HFF-Myc (cell line): ENCODE data around the gene TRAPPC1.
A peak's percentile ranks its signal among the peaks of the same experiment; 100 is the strongest.

ENCODE experiments used
- DNase-seq: peaks from one replicate; pipeline ENCODE4 v3.0.0-alpha.2; 2011; ENCODE audit warnings: low read depth; ENCODE audit errors: extremely low read depth
- H3K4me3 ChIP-seq: replicated peaks from 2 replicates; pipeline ENCODE4 v1.5.1; 2011; ENCODE audit warnings: low read depth, mild to moderate bottlenecking, control low read depth, low read length
- TF ChIP-seq, protein P1 (sequence below): IDR thresholded peaks from 2 replicates; pipeline ENCODE4 v1.5.1; 2012; ENCODE audit warnings: mild to moderate bottlenecking, low read depth, low read length, control low read depth; ENCODE audit errors: missing control alignments

Gene TRAPPC1

DNA sequence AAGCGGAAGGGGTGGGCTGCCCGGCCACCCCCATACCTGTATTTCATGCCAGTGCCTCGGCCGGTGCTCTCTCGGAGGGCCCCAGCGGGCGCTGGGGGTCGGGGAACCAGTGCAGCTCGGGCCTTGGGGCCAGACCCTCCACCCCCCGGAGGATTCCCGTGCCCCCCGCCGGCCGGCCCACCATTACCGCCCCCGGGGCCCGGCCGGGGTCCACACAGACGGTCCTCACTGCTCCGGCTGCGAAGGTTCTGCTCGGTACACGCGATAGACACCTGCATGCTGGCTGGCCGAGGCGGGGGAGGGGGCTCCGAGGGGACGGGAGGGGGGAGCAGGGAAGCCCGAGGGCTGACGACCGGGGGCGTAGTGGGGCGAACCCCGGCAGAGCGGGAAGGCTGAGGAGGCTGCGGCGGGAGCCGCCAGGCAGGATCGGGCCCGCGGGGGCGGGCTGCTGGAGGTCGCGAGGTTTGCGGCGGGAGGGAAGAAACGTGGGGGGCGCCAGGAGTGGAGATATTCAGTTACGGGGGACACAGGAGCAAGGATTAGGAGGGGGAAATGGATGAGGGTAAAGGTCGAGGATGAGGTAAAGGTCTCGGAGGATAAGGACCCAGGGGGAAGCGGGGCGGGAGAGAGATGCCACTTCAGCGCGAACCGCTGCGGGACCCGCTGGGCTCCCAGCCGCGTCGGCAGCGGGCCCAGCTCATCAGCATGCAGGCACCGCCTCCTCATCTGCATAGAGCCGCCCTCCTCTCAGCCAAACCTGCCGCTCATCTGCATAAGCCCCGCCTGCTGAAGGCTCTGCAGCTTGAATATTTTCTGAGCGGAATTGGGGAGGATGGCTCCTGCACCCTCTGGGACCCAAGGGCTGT, 2.4 kb downstream of the TRAPPC1 start, which contains the start of gene KCNAB3:
Gene KCNAB3, minus strand, starts transcription at position 699 of the 866 bp plus-strand sequence. Its CDS starts 421 bp downstream, at position 278.
- H3K4me3 ChIP-seq = peak within 1 kb of the TSS; percentile 50
- peak; percentile 39 for DNase-seq
- TF ChIP-seq, protein P1, sequence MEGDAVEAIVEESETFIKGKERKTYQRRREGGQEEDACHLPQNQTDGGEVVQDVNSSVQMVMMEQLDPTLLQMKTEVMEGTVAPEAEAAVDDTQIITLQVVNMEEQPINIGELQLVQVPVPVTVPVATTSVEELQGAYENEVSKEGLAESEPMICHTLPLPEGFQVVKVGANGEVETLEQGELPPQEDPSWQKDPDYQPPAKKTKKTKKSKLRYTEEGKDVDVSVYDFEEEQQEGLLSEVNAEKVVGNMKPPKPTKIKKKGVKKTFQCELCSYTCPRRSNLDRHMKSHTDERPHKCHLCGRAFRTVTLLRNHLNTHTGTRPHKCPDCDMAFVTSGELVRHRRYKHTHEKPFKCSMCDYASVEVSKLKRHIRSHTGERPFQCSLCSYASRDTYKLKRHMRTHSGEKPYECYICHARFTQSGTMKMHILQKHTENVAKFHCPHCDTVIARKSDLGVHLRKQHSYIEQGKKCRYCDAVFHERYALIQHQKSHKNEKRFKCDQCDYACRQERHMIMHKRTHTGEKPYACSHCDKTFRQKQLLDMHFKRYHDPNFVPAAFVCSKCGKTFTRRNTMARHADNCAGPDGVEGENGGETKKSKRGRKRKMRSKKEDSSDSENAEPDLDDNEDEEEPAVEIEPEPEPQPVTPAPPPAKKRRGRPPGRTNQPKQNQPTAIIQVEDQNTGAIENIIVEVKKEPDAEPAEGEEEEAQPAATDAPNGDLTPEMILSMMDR = no peak

DNA sequence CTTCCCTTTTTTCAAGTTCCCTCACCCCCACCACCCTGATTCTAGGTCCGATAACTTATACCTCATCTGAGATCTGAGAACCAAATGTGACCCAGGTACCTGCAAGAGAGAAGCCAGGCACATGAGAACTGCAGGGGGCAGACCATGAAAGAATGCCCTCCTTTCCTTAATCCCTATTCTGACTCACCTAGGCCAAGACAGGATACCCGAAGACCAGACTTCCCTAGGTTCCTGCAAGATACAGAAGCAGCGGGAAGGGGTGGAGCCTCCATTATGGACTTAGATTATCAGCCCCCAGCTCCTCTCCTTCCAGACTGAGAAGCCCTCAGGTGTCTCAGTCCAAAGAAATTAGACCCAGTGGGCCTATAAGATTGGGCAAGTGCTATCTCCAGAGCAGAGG, 4.2 kb downstream of the TRAPPC1 start:
- H3K4me3 ChIP-seq = no peak overlapping the region
- TF ChIP-seq, protein P1 = no peak
- no peak for DNase-seq

DNA sequence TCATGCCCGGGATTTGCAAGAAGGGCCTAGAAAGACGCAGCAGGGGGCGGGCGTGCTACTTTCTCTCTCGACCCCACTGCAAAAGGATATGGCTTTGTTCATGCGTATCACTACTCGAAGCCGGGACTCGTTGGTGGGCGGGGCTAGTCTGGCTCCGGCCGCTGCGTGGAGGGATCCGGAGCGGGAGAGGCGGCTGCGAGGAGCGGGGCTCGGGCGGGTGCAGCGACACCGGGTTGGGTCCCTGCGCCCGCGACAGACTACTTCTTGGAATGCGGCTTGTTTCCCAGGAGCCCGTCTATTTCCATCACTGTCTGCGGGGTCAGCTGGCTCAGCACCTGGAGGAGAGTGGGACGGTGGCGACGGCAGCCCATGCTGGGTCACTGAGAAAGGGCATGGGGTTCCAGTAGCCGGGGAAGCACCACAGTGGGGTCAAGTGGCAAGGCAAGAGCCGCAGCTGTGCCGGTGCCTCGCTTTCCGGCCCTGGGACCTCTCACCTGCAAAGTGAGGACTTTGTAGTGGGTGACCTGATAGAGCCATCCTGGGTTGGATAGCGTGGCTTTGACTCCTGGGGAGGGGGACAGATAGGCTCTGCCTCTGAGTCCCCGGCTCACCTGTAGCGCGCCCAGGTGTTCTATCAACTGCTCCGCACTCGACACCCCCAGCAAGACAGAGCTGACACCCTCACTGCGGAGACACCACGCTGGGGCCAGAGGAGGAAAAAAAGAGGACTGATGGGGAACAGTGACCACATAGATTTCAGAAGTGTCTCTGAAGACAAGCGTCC, 8.7 kb downstream of the TRAPPC1 start:
- peak; percentile 22 for DNase-seq

DNA sequence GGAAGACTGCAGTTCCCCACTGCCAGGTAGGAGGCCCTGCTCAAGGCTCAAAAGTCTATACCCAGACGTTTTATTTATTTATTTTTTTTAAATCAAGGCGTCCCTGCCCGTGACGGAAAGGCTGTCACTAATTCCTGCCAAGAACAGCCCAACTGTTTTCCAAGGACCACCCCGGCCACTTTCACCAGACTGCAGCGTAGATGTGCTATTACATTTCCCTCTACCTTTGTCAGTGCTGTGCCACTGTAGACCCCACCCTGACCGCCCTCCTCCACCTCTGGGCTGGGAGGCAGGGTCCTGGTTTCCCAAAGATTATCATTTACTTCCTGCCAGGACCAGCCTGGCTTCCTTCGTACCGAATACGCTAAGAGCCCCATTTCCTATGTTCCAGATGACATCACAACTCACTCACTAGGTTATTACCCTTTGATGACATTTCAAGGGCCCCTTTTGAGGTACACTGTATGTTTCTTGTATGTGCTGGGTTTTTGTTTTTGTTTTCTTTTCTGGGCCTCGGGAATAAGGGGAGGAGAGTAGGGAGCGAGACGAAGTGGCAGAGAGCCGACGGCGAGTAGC, 9.4 kb downstream of the TRAPPC1 start:
- TF ChIP-seq, protein P1 = no peak
- 0 out of 2 replicates have a peak overlapping the region, but pooled peaks have one; percentile 20 for H3K4me3 ChIP-seq
- no peak for DNase-seq

More for the DNA sequence above, 8.7 kb downstream of the TRAPPC1 start:
- TF ChIP-seq, protein P1 = no peak
- peak overlapping the region; percentile 20; the same call in 1 of the 2 replicates for H3K4me3 ChIP-seq

DNA sequence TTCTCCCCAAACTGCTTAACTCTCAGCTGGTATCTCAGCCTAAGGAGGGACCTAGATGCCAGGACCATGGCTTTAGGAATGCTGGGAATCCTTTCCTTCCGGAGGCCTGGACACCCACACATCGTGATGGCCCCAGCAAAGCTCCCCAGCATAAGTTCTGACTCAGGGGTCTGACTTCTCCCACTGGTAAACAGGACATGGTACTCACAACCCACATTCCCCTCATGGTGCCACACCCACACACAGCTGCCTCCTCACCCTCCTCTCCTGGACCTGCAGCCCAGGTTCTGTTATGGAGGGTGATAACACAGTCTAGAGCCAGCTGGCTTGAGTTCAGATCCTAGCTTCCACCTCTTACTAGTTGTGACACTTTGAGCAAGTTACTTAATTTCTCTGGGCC, 14.9 kb downstream of the TRAPPC1 start:
- H3K4me3 ChIP-seq = peak overlapping the region; percentile 38
- DNase-seq = peak; percentile 5
- TF ChIP-seq, protein P1 = no peak

DNA sequence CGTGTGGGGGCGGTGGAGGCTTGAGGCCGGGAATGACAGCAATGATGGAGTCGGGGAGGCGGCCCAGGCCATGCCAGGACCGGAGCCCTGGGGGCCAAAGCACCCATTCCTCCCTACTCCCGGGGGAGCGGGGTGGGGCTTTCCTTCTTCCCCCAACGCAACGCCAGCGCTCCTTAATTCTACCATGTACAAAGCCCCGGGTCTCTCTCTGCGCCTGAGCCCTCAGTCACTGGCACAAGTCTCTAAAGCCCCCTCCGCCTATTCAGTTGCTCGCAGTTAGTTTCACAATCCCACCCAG, 15.4 kb downstream of the TRAPPC1 start:
- peak overlapping the region; percentile 38 for H3K4me3 ChIP-seq
- no peak for DNase-seq

More for the DNA sequence above, 15.4 kb downstream of the TRAPPC1 start:
- TF ChIP-seq, protein P1 = no peak
